Chondrocyte (in vitro differentiated cells): ENCODE results near the gene QSOX1. TPM values are rescaled to one million over a fixed set of nuclear protein-coding genes. Genes with fewer than 3 reads are reported as not detected.

Experiments
- DNase-seq: peaks from one replicate; pipeline ENCODE4 v3.0.0; 2021; ENCODE audit warnings: mixed read lengths, low spot score
- H3K27ac Mint-ChIP-seq: one replicate; pipeline ENCODE4 v1.8.0; 2021; ENCODE audit warnings: mild to moderate bottlenecking, moderate library complexity, mixed read lengths; ENCODE audit not compliant: unreplicated experiment
- H3K27me3 Mint-ChIP-seq: 2 replicates; pipeline ENCODE4 v1.8.0; 2021; ENCODE audit warnings: low read depth, mixed read lengths
- H3K36me3 Mint-ChIP-seq: 2 replicates; pipeline ENCODE4 v1.8.0; 2021; ENCODE audit warnings: low read depth, mixed read lengths
- H3K4me1 Mint-ChIP-seq: 2 replicates; pipeline ENCODE4 v1.8.0; 2021; ENCODE audit warnings: low read depth, mild to moderate bottlenecking, mixed read lengths
- H3K4me3 Mint-ChIP-seq: one replicate; pipeline ENCODE4 v1.8.0; 2021; ENCODE audit warnings: mild to moderate bottlenecking, moderate library complexity, mixed read lengths; ENCODE audit not compliant: unreplicated experiment
- H3K9me3 Mint-ChIP-seq: 2 replicates; pipeline ENCODE4 v1.8.0; 2021; ENCODE audit warnings: low read depth, mixed read lengths
- total RNA-seq: library from RNA; stranded (reverse); gene quantifications from 3 replicates; pipeline ENCODE4 v1.2.1, GENCODE V29; 2021
- TF ChIP-seq, protein P1 (sequence below): fragments of 200-600 bp; sonication (generic); IDR thresholded peaks from 2 replicates; pipeline ENCODE4 v1.5.0; 2021; ENCODE audit warnings: antibody characterized with exemption, mild to moderate bottlenecking, moderate library complexity

The QSOX1 gene
- total RNA-seq, 1 donor from 2014 or later = 232 TPM

GRCh38 chr1:180155182-180155682, 563 bp downstream of the QSOX1 start:
- Mint-ChIP-seq H3K27ac (peak overlapping the region; percentile 88), H3K27me3 (no peaks in the 10 kb centered on the region), H3K4me1 (peaks cover 61% of the 10 kb centered on the region), H3K4me3 (peak overlapping the region; percentile 96), H3K9me3 (no peaks in the 10 kb centered on the region), H3K36me3 (peaks cover 1% of the 10 kb centered on the region)
- TF ChIP-seq, protein P1, sequence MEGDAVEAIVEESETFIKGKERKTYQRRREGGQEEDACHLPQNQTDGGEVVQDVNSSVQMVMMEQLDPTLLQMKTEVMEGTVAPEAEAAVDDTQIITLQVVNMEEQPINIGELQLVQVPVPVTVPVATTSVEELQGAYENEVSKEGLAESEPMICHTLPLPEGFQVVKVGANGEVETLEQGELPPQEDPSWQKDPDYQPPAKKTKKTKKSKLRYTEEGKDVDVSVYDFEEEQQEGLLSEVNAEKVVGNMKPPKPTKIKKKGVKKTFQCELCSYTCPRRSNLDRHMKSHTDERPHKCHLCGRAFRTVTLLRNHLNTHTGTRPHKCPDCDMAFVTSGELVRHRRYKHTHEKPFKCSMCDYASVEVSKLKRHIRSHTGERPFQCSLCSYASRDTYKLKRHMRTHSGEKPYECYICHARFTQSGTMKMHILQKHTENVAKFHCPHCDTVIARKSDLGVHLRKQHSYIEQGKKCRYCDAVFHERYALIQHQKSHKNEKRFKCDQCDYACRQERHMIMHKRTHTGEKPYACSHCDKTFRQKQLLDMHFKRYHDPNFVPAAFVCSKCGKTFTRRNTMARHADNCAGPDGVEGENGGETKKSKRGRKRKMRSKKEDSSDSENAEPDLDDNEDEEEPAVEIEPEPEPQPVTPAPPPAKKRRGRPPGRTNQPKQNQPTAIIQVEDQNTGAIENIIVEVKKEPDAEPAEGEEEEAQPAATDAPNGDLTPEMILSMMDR = no peak
- DNase-seq = no peak

DNA sequence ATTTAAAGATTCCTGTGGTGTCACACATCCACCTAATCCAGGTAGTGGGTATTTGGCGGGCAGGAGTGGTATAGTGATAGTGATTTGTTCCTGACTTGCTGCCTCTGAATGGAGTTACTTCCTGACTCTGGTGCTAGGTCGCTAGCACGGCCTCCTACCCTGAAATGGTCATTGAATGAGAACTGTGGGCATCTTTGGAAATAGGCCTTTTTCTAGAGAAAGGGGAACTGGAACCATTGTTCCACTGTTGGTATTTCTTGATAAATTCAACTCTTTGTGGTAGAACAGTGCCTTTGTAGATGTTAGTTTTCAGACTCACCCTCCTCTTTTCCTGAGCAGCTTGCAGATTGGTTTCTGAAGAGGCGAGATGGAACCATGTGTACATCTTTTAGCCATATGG, 1.5 kb downstream of the QSOX1 start:
- no peaks in the 10 kb centered on the region for H3K9me3 Mint-ChIP-seq
- H3K27ac Mint-ChIP-seq = peak overlapping the region; percentile 68

DNA sequence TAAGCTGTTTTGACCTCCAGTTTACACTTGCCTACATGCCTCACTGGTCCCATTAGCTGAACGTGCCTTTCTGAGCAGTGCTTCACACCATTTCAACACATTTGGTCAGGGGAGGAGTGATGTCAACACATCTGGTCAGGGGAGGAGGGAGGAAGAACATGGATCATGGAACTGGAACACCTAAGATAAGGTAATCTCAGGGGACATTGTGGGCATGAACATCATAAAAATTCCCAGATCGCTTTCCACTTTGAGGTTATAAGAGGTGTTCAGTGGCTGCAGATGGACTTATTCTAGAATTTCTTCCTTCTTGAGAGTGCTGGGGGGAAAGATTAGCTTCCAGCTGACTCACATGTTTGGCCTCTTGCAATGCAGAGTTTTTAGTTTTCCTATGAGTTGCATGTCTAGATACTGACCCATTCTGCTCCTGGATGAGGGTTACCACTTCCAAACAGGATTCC, 2.0 kb downstream of the QSOX1 start:
- Mint-ChIP-seq H3K9me3 (no peaks in the 10 kb centered on the region), H3K36me3 (peaks cover 1% of the 10 kb centered on the region), H3K4me1 (peaks cover 49% of the 10 kb centered on the region), H3K4me3 (peak overlapping the region; percentile 96), H3K27ac (peak overlapping the region; percentile 68), H3K27me3 (no peaks in the 10 kb centered on the region)
- DNase-seq = no peak
- TF ChIP-seq, protein P1 = no peak

More for the DNA sequence above, 1.5 kb downstream of the QSOX1 start:
- Mint-ChIP-seq H3K4me1 (peaks cover 54% of the 10 kb centered on the region), H3K36me3 (peaks cover 1% of the 10 kb centered on the region), H3K27me3 (no peaks in the 10 kb centered on the region), H3K4me3 (peak overlapping the region; percentile 96)
- no peak for DNase-seq
- TF ChIP-seq, protein P1 = no peak

DNA sequence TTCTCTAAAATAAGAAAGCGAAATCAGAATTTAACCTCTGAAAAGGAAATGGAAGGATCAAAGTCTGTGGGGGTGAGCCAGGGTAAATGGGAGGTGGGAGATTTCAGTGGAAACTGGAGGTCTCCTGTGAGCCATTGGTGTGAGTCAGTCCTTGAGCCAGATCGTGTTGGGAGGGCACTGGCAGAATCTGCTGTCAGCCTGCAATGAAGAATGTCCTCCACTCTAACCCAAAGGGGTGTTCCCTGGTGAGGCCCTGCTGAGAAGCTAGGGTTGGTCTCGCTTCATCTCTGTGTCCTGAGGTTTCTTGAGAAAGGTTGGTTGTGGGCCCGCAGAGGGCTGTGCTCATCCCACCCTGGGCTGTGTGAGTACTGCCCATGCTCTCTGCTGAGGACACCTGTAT, 2.4 kb downstream of the QSOX1 start:
- Mint-ChIP-seq H3K36me3 (peaks cover 1% of the 10 kb centered on the region), H3K9me3 (no peaks in the 10 kb centered on the region), H3K27me3 (no peaks in the 10 kb centered on the region), H3K4me1 (peaks cover 45% of the 10 kb centered on the region), H3K27ac (peak overlapping the region; percentile 68), H3K4me3 (no peak overlapping the region)
- TF ChIP-seq, protein P1 = no peak
- no peak for DNase-seq

- no peak overlapping the region for H3K4me3 Mint-ChIP-seq
- no peaks in the 10 kb centered on the region for H3K27me3 Mint-ChIP-seq
- peaks cover 1% of the 10 kb centered on the region for H3K36me3 Mint-ChIP-seq
- no peak overlapping the region for H3K27ac Mint-ChIP-seq
- H3K4me1 Mint-ChIP-seq = peaks cover 40% of the 10 kb centered on the region
- DNase-seq = no peak
- no peaks in the 10 kb centered on the region for H3K9me3 Mint-ChIP-seq
- TF ChIP-seq, protein P1 = no peak
Measured at GRCh38 chr1:180157576-180158057, 2.9 kb downstream of the QSOX1 start.
